RKO (cell line): ENCODE data around the gene GPR173.

ENCODE experiments used
- DNase-seq: peaks from one replicate; pipeline ENCODE4 v3.0.0-alpha.2; 2016; ENCODE audit warnings: low spot score

GPR173 gene

GRCh38 chrX:53089925-53090324, 41.3 kb downstream of the GPR173 start:
- no peak for DNase-seq

- DNase-seq, result no peak
These were observed 42.8 kb downstream of the GPR173 start for GRCh38 chrX:53091354-53091753.

DNA sequence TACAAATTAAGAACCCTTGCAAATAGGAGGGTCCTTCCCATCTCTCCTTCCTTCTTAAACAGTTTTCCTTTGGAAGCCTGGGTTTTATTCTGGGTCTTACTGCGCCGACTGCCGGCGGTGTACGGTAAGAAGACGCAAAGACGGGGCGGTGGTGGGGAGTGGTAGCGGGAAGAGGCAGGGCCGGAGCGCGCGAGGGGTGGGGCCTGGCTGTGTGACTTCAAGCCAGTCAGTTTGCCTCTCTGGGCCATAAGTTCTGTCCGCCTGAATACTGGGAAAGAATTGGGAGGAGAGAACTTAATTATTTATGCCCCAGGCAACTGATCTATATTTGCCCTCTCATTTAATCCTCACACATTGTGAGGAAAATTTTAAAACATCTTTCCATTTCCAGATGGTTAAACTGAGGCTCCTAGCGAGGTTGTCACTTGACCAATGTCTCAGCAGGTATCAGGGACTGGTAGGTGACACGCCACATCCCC, 44.6 kb downstream of the GPR173 start:
- DNase-seq, result peak; percentile 88

DNA sequence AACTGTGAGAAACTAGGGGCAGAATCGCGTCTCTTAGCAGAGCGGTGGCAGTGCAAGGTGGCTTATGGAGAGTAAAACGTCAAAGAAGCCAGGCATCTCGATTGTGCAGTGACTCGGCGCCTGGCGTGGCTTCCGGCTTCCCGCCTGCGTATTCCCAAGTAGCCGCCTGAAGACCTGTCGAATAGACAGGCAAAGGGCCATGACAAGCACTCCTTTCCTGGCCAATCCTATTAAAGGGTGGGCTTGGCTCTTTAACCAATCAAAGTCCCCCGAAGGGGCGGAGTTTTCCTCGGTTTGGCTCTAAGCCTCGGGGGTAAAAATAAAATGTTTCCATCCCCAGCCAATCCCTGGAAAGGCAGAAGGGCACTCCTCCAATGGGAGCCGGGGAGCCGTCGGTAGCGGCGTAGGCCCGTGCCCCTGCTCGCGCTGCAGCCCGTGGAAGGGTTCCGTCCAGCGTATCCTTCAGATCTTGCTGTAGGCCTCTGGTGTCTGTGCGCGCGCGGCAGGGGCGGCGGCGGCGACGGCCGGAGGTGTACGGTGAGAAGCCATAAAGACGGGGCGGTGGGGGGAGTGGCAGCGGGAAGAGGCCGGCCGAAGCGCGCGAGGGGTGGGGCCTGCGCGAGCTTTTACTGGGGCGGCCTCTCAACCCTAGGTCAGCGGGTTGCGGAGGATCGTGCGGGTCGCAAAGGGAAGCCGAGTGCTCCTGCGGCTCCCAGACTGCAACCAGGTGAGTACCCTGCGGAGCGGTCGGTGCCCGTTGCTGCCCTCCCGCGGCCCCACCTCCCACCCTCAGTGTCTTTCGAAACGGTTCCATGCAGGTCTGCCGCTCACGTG, 45.4 kb downstream of the GPR173 start, which contains the start of gene KANTR:
Gene KANTR, plus strand, starts transcription at position 395 of the 834 bp plus-strand sequence. CDS start 30,131 bp downstream, outside the sequence.
- DNase-seq, result peak; percentile 95

DNA sequence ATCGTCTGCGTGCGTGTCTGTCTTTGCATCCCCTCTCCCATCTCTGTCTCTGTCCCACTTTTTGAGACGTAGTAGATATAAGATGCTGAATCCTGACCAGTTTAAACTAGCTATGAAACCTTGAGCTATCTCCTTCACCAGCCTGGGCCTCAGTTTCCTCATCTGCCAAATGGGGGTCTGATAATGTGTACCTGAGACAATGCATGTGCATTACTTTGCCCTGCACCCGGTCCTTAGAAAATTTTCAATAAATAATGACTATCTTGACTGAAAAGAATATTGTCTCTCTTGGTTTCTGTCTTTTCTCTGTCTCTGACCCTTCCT, 46.0 kb downstream of the GPR173 start:
- DNase-seq, result no peak

GRCh38 chrX:53095796-53096195, 47.2 kb downstream of the GPR173 start:
- DNase-seq, result no peak

- DNase-seq, result no peak
These were observed 66.4 kb downstream of the GPR173 start for GRCh38 chrX:53114864-53115549.

GRCh38 chrX:53115550-53115874, 66.9 kb downstream of the GPR173 start:
- no peak for DNase-seq

GRCh38 chrX:53116101-53116500, 67.5 kb downstream of the GPR173 start:
- DNase-seq, result no peak

GRCh38 chrX:53122013-53122412, 73.4 kb downstream of the GPR173 start:
- no peak for DNase-seq

DNA sequence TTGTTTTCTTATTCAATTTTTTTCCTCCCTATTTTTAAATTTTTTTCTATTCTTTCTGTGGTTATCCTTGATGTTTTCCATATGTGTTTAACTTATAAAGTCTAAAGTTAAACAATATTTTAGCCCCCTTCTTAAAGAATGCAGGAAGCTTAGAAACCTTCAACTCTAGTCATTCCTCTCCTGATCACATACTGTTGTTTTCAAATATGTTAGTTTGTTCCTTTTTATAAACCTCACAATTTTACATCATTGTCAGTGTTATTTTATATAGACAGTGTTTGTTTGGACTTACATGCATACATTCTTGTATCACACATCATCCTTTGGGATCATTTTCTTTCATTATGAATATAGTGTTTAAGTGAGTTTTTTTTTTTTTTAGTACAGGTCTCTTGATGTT, 76.9 kb downstream of the GPR173 start:
- no peak for DNase-seq

DNA sequence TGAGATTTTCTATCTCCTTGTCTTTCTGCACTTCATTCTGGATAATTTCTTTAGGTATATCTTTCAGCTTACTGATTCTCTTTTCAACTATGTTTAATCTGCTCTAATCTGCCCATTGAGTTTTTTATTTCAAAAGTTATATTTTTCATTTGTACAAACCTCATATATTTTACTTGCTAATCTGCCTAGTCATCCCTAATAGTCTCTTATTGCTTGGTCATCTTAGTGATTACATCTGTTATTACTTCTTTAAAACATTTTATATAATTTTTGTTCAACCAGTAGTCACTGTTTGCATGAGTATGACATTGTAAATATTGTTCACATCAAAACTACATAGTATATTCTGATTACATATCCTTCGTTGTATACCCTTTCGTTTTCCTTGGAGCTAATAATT, 77.8 kb downstream of the GPR173 start:
- DNase-seq, result no peak

GRCh38 chrX:53128097-53128749, 79.6 kb downstream of the GPR173 start:
- no peak for DNase-seq
